DMS153 treated with DMSO at 0.1 percent for 48 hours (cell line): ENCODE results near the gene ATP13A3.

ENCODE experiments used
- DNase-seq: peaks from one replicate; lab custom pipeline; 2025; ENCODE audit not compliant: unreplicated experiment; lab: John Stamatoyannopoulos, UW

The ATP13A3 gene

DNA sequence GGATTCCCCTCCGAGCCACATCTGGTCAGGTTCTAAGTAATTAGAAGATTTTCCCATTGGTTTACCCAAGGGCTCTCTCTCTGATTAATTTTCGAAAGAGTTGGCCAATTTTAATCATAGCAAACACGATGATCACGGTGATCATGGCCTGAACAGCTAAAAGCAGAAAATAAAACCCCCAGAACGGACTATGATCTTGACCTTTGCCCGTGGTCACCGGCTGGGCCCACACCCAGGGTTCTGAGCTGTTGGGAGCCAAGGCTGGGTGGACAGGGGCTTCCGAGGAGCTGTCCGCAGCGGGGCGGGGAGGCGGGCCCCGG lies 90.3 kb downstream of the ATP13A3 start:
- no peak for DNase-seq

DNA sequence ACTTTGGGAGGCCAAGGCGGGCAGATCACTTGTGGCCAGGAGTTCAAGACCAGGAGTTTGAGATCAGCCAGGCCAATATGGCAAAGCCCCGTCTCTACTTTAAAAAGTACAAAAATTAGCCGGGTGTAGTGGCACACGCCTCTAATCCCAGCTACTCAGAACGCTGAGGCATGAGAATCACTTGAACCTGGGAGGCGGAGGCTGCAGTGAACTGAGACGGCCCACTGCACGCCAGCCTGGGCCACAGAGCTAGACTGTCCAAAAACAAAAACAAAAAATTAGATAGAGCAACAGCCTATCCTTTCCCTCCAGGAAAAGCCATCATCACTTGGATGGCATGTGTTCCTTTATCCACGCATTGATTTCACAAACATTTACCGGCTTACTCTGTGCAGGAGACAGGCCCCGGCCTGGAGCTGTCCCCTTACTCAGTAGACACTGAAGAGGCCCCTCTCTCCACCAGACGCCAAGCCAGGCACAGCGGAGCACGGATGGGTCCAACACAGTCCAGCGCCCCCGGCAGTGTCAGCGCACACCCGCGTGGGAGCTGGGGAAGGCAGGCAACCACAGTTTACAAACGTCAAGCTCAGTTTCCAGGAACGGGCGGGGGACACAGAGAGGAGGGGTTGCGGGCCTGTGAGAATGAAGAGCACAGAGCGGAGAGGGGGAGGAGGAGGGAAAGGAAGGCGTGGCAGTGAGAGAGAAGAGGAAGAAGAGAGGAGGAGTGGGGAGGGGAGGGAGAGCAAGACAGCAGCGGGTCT lies 90.8 kb downstream of the ATP13A3 start:
- DNase-seq = peak; percentile 81

DNA sequence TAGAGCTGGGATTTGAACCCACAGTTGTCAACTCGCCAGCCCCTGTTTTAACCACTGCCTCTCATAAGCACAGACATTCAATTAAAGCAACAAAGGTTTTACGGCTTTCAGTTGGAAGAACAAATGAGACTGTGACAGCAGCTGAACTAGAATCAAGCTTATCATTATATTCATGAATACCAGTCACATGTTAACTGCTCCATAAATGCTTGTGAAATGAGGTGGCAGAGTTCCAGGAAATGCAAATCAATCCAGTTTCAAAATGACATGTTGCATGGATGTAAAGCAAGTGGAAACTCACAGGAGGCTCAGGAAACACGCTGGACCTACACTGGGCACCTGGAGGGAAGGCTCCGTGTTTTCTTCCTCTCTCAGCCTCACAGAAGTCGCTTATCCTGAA lies 91.6 kb downstream of the ATP13A3 start:
- DNase-seq = peak; percentile 94

DNA sequence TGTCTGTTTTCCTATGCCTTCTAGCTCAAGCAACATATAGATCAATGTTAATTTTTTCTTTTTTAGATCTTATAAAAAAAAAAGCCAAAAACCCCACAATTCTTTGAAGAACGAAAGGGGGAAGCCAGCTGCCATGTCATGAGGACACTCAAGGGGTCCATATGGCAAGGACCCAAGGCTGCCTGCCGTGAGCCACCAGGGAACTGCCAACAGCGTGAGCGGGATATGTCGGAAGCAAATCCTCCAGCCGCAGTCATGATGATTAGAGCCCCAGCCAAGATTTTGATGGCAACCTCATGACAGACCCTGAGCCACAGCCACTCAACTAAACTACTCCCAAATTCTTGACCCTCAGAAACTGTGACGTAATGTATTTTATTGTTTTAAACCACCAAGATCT lies 94.2 kb downstream of the ATP13A3 start:
- DNase-seq = no peak

DNA sequence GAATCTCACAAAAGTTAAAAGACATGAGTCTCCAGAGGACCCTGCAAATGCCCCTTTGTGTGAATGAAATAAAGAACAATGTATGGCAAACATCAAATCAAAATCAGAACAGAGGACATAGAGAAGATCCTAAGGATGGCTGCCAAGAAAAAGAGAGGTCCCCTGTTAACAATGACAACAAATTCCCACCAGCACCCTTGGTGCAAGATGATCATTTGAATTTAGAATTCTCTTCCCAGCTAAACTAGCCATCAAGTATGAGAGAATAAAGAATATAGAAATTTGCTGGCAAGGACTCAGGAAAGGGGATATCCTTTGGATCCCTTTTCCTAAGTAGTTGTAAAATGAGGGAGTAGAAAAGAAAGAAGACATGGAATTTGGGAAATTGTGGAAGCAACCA lies 96.0 kb downstream of the ATP13A3 start:
- no peak for DNase-seq

DNA sequence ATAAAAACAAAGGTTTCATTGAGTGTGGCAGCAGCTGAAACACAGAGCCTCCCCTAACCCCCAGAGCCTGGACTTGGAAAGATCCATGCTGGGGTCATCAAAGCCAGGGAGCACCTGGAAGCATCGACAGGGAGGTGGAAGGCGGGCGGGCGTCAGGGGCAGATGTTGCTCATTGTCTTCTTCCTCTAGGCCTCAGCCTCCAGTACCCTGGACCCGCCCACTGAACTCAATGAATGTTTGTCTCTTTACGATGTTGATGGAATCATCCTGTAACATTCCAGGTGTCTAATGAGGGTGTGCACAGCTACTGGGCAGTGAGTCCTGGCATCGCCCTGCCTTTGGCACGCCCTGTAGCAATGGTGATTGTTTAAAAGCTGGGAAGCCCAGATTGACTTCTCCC lies 97.5 kb downstream of the ATP13A3 start:
- DNase-seq = no peak

DNA sequence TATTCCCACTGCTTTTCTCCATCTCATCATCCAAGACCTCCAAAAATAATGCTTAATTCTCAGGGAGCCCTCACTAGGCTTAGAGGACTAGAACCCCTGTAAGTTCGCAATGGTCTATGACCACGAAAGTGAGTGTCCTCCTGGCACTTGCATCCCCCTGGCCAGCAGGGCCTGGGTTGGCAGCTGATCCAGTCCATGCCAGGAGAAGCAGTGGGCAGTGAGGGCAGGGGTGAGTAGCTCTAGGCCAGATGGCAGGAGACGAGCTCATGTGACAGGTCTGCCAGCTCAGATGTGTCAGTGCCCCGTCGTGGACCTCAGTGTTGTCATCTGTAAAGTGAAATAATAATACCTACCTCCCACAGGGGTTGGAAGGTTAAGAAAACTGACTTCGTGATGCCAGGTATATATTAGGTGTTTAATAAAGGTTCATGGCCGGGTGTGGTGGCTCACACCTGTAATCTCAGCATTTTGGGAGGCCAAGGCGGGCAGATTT lies 98.8 kb downstream of the ATP13A3 start:
- DNase-seq = no peak

DNA sequence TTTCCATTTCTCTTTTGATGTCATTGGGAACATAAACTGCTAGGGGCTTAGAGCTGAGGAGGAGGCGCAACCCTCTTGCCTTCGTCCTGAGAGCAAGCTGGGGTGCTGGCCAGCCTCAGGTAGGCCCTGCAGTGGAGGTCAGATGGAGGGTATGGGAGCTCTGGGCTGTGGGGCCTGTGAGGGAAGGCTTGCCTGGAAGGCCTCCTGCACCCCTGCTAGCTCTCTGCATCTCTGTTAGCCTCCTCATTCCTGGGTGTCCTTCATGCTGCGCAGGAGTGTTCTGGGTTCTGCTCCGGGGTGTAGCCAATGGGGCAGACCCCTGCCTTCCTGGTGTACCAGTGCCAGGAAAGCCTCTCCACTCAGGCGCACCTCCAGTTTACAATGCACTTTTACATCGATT lies 99.5 kb downstream of the ATP13A3 start:
- no peak for DNase-seq

DNA sequence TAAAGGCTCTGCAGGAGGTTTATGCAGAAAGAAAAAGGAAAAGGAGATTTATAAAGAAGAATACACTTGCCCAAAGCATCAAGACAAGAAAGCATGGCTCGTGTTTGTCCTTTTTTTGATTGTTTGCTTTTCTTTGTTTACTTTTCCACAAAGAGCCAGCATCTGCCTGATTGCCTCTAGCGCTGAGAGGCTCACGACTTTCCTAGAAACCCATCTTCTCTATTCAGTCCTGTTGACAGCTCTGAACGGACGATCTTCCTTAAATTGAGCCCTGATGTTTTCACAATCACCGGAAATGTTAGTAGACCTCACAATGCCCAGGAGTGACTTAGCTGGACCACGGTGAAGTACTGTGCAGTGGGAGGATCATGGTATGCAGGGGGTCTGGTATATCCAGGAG lies 100.2 kb downstream of the ATP13A3 start:
- peak; percentile 18 for DNase-seq

DNA sequence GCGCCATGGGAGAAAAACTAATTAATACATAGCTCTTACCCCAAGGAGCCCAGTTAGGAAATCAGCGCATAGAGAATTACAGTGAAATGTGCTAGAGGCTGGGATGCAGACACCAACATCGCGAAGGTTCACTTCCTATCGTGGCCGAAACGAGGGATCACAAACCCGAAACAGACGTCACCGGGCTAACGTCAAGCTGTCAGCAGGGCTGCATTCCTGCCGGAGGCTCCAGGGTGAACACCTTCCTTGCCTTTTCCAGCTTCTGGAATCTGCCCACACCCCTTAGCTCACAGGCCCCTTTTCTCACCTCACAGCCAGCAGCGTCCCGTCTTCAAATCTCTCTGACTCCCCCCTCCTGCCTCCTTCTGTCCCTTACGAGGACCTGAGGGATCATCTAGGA lies 100.7 kb downstream of the ATP13A3 start:
- no peak for DNase-seq

DNA sequence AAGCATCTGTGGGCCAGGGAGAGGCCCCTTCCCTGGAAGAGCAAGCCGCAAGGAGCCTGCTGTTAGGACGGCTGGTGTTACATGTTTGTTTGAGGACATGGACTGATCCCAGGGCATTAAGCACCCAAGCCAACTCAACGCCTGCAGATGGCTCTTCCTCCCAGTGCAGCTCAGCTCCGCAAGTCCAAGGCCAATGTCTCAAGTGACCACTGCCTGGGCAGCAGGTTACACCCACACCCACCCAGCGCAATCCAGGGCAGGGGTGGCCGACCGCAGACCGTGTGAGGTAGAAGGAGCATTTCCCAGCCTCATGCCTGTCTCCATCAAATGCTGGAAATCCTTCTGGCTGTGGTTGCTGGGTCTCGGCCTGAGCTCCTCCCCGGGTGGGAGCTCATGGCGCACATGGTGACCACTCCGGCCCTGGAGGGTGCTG lies 102.2 kb downstream of the ATP13A3 start:
- no peak for DNase-seq

DNA sequence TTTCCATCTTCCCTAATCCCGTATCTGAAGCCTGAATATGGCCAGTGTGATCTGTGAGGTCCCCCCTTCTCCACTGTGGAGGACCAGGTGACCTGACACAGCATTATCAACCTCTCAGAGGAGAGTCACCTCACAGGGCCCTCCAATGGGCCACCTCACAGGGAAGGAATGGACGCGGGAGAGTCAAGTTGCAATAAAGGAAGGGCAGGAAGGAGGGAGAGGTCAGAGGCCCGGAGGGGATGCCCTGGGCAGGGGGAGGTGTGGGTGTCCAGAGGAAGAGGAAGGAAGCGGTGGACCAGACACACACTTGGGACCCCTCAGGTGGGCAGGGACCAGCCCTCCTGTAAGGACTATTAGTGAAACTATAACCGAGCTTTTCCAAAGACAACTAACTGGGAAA lies 102.6 kb downstream of the ATP13A3 start:
- DNase-seq = no peak

DNA sequence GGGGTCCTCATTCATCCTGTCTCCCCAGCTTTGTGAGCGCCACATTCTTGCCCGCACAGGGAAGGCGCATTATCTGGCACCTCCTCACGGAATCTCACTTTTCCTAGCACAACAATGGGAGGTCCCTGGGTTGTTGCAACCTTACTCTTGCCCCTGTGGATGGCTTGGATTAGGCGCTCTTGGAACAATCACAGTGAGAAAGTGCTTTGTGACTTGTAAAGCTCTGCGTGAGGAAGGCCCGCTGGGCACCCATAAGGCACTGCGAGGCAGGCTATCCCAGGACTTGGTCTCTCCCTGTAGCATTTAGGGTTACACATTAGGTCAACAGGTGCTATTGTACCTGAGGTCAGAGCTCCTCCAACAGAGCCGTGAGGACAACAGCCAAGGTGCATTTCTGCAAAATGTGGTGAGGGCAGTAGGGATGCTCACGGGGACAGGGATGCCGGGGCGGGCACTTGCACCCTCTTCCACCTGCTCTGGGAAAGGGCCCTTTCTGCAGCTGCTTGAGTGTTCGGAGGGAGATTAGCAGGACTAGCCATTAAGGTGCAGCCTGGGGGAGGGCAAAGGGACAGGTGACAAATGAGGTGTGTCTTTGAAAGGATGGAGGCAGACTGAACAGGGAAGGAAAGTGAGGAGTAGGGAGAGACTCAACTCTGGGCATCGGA lies 103.4 kb downstream of the ATP13A3 start:
- no peak for DNase-seq

DNA sequence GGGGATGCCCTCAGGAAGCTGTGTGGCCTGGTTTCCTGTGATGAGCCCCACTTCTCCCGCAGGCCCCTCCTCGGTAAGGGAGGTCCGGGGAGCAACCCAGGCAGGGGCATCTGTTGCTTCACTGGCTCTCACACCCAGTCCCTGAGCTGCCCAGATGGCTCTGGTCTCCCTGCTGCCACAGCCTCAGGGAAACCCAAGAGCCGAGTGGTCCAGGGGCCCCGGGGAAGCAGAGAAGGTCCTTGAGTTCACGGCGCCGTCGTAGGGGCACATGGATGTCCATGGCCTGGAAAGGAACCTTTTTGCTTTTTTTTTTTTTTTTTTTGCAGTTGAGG lies 103.9 kb downstream of the ATP13A3 start:
- DNase-seq = no peak

DNA sequence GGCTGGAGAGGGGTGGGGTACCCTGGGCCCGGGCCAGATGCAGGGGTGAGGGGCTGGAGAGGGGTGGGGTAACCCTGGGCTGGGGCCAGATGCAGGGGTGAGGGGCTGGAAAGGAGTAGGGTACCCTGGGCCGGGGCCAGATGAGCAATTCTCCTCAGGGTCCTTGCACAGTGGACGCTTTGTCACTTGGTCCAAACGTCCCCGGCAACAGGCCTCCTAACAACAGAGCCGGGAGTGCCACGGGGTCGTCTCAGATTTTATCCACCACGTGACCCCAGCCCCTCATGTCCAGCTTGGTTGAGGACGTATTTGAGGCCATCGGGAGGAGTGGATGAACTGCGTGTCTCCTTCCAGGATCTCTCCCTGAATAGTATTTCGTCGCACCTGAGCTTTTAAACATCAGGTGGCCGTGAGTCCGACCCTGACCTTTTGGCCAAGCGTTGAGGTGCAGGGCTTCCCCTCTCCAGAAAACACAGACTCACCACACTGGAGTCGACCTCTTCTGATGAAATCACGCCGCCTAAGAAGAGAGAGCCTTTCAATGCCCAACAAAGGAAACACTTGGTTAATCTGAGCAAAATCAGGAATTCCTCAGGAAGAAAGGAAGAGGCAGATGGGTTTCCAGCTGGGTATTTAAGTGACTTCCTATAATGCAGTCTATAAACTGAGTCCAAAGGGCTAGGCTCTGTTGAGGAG lies 104.5 kb downstream of the ATP13A3 start:
- DNase-seq = no peak

DNA sequence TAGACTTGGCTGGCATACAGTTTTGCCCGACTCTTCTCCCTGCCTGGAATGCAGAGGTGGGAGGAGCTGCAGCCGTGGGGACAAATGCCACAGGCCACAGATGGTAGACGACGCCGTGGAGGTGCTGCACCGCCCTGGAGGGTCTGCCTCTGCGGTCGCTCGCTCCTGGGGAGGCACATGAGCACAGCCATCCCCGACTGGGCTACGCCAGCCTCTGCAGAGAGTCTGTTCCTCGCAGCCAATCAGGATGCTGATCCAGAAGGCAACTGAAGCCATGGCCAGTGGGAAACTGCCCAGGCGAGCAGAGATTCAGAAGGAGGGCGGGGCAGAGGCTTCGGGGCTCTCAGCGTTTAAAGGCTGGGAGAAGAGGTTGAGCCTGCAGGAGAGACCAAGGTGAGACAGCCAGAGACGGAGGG lies 105.3 kb downstream of the ATP13A3 start:
- peak; percentile 54 for DNase-seq

DNA sequence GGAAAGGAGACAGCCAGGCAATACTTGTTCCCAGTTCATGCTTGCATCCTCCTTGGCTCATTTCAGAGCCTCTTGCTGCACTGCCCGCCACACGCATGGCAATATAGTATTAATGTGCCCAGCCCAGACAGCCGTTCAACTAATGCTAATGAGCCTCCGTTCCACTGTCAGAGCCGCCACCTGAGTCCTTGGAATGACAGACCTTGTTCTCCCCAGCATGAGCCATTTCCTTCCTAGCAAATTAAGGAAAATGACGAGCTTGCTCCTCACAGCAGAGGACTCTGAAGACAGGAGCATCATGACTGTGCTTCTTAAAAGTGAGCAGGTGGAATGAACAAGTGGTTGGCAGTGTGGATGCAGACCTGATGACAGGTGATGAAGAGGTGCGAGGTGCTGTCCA lies 106.5 kb downstream of the ATP13A3 start:
- DNase-seq = no peak

DNA sequence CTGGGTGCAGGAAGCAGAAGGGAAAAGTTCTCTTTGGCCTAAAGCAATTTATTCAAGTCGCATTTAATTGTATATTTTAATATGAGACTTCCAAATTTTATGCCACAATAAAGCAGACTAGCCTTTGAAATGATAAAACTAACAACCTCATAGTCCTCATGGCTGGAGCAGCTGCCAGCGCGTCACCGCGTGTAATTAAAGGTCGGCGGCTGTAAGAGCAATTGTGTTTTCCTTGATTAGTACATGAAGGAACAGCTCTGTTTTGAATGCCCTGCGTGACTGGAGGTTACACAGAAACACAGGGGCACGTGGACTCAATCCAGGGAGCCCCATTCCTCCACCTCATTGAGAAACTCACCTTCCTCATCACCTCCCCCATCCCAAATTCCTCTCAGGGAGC lies 107.2 kb downstream of the ATP13A3 start:
- DNase-seq = no peak

DNA sequence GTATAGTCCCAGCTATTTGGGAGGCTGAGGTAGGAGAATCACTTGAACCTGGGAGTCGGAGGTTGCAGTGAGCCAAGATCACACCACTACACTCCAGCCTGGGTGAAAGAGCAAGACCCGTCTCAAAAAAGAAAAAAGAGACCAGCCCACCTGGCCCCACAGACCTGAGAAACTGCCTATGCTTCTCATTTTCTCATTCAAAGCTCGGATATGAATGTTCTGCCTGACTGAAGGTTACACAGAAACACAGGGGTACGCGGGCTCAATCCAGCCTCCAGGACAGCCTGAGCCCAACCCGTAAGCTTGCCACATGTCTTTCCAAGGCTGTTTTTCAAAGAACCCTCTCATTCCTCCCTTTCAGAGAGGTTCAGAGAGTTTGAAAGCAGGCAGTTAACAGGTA lies 107.6 kb downstream of the ATP13A3 start:
- DNase-seq = no peak

DNA sequence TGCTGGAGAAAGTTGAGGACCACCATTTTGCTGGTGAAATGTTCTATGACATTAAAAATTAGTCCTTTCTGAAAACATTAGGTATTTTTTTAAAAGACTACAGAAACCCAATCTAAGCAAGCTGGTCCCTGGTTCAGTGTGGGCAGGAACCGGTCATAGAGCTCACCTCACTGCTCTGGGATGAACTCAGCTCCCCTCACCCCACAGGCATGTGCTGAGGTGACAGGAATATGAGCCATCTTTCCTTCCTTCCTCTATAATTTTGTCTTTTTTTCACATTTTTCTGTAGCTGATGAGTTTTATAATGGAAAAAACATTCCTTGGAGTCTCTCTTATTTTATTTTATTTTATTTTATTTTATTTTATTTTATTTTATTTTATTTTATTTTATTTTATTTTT lies 109.1 kb downstream of the ATP13A3 start:
- no peak for DNase-seq

DNA sequence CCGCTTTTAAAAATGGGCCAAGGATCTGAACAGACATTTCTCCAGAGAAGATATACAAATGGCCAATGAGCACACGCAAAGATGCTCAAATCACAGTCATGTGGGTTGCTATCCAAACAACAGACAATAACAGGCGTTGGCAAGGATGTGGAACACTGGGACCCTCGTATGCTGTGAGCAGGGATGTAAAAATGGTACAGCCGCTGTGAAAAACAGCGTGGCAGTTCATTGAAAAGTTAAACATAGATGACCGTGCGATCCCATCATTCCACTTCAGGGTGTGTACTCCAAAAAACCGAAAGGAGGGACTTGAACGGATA lies 110.6 kb downstream of the ATP13A3 start:
- no peak for DNase-seq

DNA sequence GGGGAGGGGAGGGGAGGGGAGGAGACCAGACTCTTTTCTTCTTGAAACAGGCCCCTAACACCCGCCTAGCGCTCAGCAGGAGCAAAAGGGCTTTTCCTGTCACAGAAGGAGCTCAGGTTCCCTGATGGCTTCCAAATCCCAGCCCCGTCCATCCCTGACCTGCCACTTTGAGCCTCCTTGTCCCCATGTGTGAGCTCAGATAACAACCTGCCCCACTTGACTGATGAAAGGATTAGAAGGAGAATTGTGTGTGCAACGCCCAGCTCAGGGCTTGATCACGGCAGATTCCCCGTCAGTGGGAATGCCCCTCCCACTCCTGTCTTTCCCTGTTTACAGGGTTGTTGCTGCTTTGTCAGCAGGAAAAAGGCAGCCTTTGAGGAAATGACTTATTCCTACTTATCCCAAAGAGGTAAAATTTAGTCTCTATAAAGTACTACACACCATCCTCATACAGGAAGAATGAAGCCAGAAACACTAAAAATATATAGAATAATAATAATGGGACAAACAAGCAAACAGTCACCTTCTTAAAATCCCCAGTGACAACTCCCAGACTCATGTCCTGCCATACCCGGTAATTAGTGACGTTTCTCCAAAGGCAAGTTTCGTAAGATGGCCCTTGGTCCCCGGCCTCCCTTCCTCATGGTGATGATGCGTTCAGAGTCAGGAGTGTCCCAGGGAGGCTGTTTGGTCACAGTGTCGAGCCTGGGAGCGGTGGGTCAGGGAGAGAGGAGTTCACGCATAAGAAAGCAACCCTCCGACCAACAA lies 111.1 kb downstream of the ATP13A3 start:
- peak; percentile 35 for DNase-seq
